OCI-LY7 (cell line): ENCODE data around the gene ZNF804A. TPM values are rescaled to one million over a fixed set of nuclear protein-coding genes. Genes with fewer than 3 reads are reported as not detected.

ENCODE experiments used
- BruUV-seq: library from RNA; stranded (reverse); fragments of 400-500 nt; replicated peaks from 2 replicates; lab custom pipeline; 2021; lab: Mats Ljungman, UMichigan
- CTCF ChIA-PET: fragments of 300-600 bp; sonication (Branson Sonifier 250); formaldehyde crosslinking; loops from one replicate; lab custom pipeline; 2022; ENCODE audit warnings: antibody characterized with exemption; ENCODE audit not compliant: unreplicated experiment; lab: Charles Lee
- POLR2A ChIA-PET: fragments of 300-600 bp; sonication (Branson Sonifier 250); formaldehyde crosslinking; loops from one replicate; lab custom pipeline; 2022; ENCODE audit warnings: antibody characterized with exemption; lab: Charles Lee
- DNase-seq: peaks from one replicate; pipeline ENCODE4 v3.0.0-alpha.2; 2015; ENCODE audit warnings: low spot score
- H2AFZ ChIP-seq: fragments of 200-600 bp; sonication (generic), shearing (Covaris generic); 2 replicates; pipeline ENCODE4 v1.6.1; 2014; ENCODE audit warnings: mild to moderate bottlenecking, antibody characterized with exemption, low read length, moderate library complexity
- H3K27ac ChIP-seq: fragments of 200-600 bp; sonication (generic); 2 replicates; pipeline ENCODE4 v1.5.1; 2014; ENCODE audit warnings: mixed run types, low read depth, mild to moderate bottlenecking, moderate library complexity, low read length, inconsistent platforms; ENCODE audit not compliant: poor library complexity, severe bottlenecking
- H3K36me3 ChIP-seq: fragments of 200-600 bp; sonication (generic); 2 replicates; pipeline ENCODE4 v1.6.1; 2014; ENCODE audit warnings: mild to moderate bottlenecking, antibody characterized with exemption, low read length, moderate library complexity, mixed read lengths; ENCODE audit not compliant: insufficient read depth
- H3K4me1 ChIP-seq: fragments of 200-600 bp; sonication (generic); 2 replicates; pipeline ENCODE4 v1.5.1; 2014; ENCODE audit warnings: mild to moderate bottlenecking, low read length; ENCODE audit not compliant: insufficient read depth, poor library complexity, severe bottlenecking
- H3K4me2 ChIP-seq: fragments of 200-600 bp; sonication (generic); 2 replicates; pipeline ENCODE4 v1.6.1; 2014; ENCODE audit warnings: mild to moderate bottlenecking, low read length
- H3K4me3 ChIP-seq: fragments of 200-600 bp; sonication (generic); 2 replicates; pipeline ENCODE4 v1.5.1; 2014; ENCODE audit warnings: mild to moderate bottlenecking, low read depth, low read length; ENCODE audit not compliant: poor library complexity, severe bottlenecking
- H3K79me2 ChIP-seq: fragments of 200-600 bp; sonication (generic); 2 replicates; pipeline ENCODE4 v1.6.1; 2016; ENCODE audit warnings: low read depth, mild to moderate bottlenecking, low read length, moderate library complexity, mixed read lengths; ENCODE audit not compliant: insufficient read depth
- H3K9me2 ChIP-seq: fragments of 200-600 bp; sonication (generic); 2 replicates; pipeline ENCODE4 v1.6.1; 2016; ENCODE audit warnings: mild to moderate bottlenecking, low read length, mixed read lengths; ENCODE audit not compliant: insufficient read depth
- H3K9me3 ChIP-seq: fragments of 200-600 bp; sonication (generic); 2 replicates; pipeline ENCODE4 v1.6.1; 2014; ENCODE audit warnings: mild to moderate bottlenecking, mixed run types, low read length, mixed read lengths
- H4K20me1 ChIP-seq: fragments of 200-600 bp; sonication (generic); 2 replicates; pipeline ENCODE4 v1.6.1; 2014; ENCODE audit warnings: mild to moderate bottlenecking, antibody characterized with exemption, low read length, moderate library complexity, mixed read lengths; ENCODE audit not compliant: insufficient read depth
- CTCF ChIP-seq: fragments of 200-600 bp; sonication (generic); conservative IDR thresholded peaks from 2 replicates; pipeline ENCODE4 v1.5.1; 2014; ENCODE audit warnings: mild to moderate bottlenecking, antibody characterized with exemption, low read length, moderate library complexity, mixed read lengths
- EZH2phosphoT487 ChIP-seq: fragments of 200-600 bp; sonication (generic); IDR thresholded peaks from 2 replicates; pipeline ENCODE4 v1.6.1; 2018; ENCODE audit warnings: low read depth, borderline replicate concordance, mild to moderate bottlenecking, mixed run types, antibody characterized with exemption, low read length, moderate library complexity, mixed read lengths
- intact Hi-C: fragments of 100-400 bp; cut with micrococcal nuclease; formaldehyde crosslinking; loops from one replicate; pipeline ENCODE4 v1.10.0; 2022; ENCODE audit not compliant: unreplicated experiment
- total RNA-seq, 2 experiments: library from RNA; depleted of rRNA in 1 of 2; stranded (reverse); fragments of >200 nt in 1 of 2; shearing (Covaris generic) in 1 of 2; gene quantifications; 2 replicates each; pipeline ENCODE4 v1.2.3, GENCODE V29; 2014 to 2022

Gene ZNF804A
- total RNA-seq, 2 experiments from 2014 or later = 14.4 to 19.9 TPM

GRCh38 chr2:184904991-184905390, 306.7 kb downstream of the ZNF804A start:
- H3K9me3 ChIP-seq = no peaks in the 10 kb centered on the region
- DNase-seq = no peak
- TF ChIP-seq EZH2phosphoT487 = no peak
- no peak for TF ChIP-seq CTCF
- CTCF ChIA-PET = no interaction called here
- H3K9me2 ChIP-seq = no peaks in the 10 kb centered on the region
- H4K20me1 ChIP-seq = 0 out of 2 replicates have a peak, but pooled peaks cover 5% of the 10 kb centered on the region
- no peak overlapping the region for H3K4me2 ChIP-seq
- no TSS peak for BruUV-seq
- POLR2A ChIA-PET = interaction anchor here (0.7 kb wide), 1 partner anchor 240 kb away, joined by 3 read pairs; no protein-coding TSS in a partner anchor
- intact Hi-C loops = no loop called here
- H3K4me1 ChIP-seq = no peaks in the 10 kb centered on the region
- no peaks in the 10 kb centered on the region for H3K79me2 ChIP-seq
- H3K27ac ChIP-seq = no peak overlapping the region
- no peak overlapping the region for H3K4me3 ChIP-seq
- no peaks in the 10 kb centered on the region for H3K36me3 ChIP-seq
- no peak overlapping the region for H2AFZ ChIP-seq

- Histone ChIP-seq H4K20me1 (0 out of 2 replicates have a peak, but pooled peaks cover 5% of the 10 kb centered on the region), H3K4me2 (no peak overlapping the region), H3K36me3 (no peaks in the 10 kb centered on the region), H3K79me2 (peaks cover 4% of the 10 kb centered on the region; the same call in 1 of the 2 replicates), H2AFZ (no peak overlapping the region), H3K9me2 (no peaks in the 10 kb centered on the region), H3K4me1 (no peaks in the 10 kb centered on the region), H3K27ac (no peak overlapping the region), H3K4me3 (no peak overlapping the region), H3K9me3 (peaks cover 7% of the 10 kb centered on the region; the same call in 1 of the 2 replicates)
- CTCF ChIA-PET = no interaction called here
- TF ChIP-seq CTCF (no peak), EZH2phosphoT487 (no peak)
- no peak for DNase-seq
- no TSS peak for BruUV-seq
- intact Hi-C loops = no loop called here
- POLR2A ChIA-PET = no interaction called here
These were observed 307.8 kb downstream of the ZNF804A start for GRCh38 chr2:184906160-184906559.

GRCh38 chr2:184906709-184907108, 308.4 kb downstream of the ZNF804A start:
- Histone ChIP-seq H3K79me2 (peaks cover 5% of the 10 kb centered on the region; the same call in 1 of the 2 replicates), H3K4me2 (no peak overlapping the region), H3K9me2 (0 out of 2 replicates have a peak, but pooled peaks cover 1% of the 10 kb centered on the region), H2AFZ (no peak overlapping the region), H3K27ac (no peak overlapping the region), H4K20me1 (0 out of 2 replicates have a peak, but pooled peaks cover 5% of the 10 kb centered on the region), H3K4me3 (no peak overlapping the region), H3K36me3 (no peaks in the 10 kb centered on the region), H3K9me3 (peaks cover 10% of the 10 kb centered on the region; the same call in 1 of the 2 replicates), H3K4me1 (no peaks in the 10 kb centered on the region)
- POLR2A ChIA-PET = no interaction called here
- CTCF ChIA-PET = no interaction called here
- no peak for DNase-seq
- no TSS peak for BruUV-seq
- intact Hi-C loops = no loop called here
- no peak for TF ChIP-seq CTCF
- TF ChIP-seq EZH2phosphoT487 = no peak
